Chondrocyte (in vitro differentiated cells): ENCODE measurements around the gene KCNJ15. TPM values are rescaled to one million over a fixed set of nuclear protein-coding genes. Genes with fewer than 3 reads are reported as not detected.

Experiments
- DNase-seq: peaks from one replicate; pipeline ENCODE4 v3.0.0; 2021; ENCODE audit warnings: mixed read lengths, low spot score
- H3K27ac Mint-ChIP-seq: one replicate; pipeline ENCODE4 v1.8.0; 2021; ENCODE audit warnings: mild to moderate bottlenecking, moderate library complexity, mixed read lengths; ENCODE audit not compliant: unreplicated experiment
- H3K27me3 Mint-ChIP-seq: 2 replicates; pipeline ENCODE4 v1.8.0; 2021; ENCODE audit warnings: low read depth, mixed read lengths
- H3K36me3 Mint-ChIP-seq: 2 replicates; pipeline ENCODE4 v1.8.0; 2021; ENCODE audit warnings: low read depth, mixed read lengths
- H3K4me1 Mint-ChIP-seq: 2 replicates; pipeline ENCODE4 v1.8.0; 2021; ENCODE audit warnings: low read depth, mild to moderate bottlenecking, mixed read lengths
- H3K4me3 Mint-ChIP-seq: one replicate; pipeline ENCODE4 v1.8.0; 2021; ENCODE audit warnings: mild to moderate bottlenecking, moderate library complexity, mixed read lengths; ENCODE audit not compliant: unreplicated experiment
- H3K9me3 Mint-ChIP-seq: 2 replicates; pipeline ENCODE4 v1.8.0; 2021; ENCODE audit warnings: low read depth, mixed read lengths
- total RNA-seq: library from RNA; stranded (reverse); gene quantifications from 3 replicates; pipeline ENCODE4 v1.2.1, GENCODE V29; 2021
- TF ChIP-seq, protein P1 (sequence below): fragments of 200-600 bp; sonication (generic); IDR thresholded peaks from 2 replicates; pipeline ENCODE4 v1.5.0; 2021; ENCODE audit warnings: antibody characterized with exemption, mild to moderate bottlenecking, moderate library complexity

The KCNJ15 gene
- total RNA-seq, 1 donor from 2014 or later = 0.80 TPM

- DNase-seq = no peak
- Mint-ChIP-seq H3K9me3 (peaks cover 4% of the 10 kb centered on the region), H3K4me1 (peaks cover 28% of the 10 kb centered on the region), H3K36me3 (no peaks in the 10 kb centered on the region), H3K4me3 (no peak overlapping the region), H3K27ac (no peak overlapping the region), H3K27me3 (no peaks in the 10 kb centered on the region)
- TF ChIP-seq, protein P1, sequence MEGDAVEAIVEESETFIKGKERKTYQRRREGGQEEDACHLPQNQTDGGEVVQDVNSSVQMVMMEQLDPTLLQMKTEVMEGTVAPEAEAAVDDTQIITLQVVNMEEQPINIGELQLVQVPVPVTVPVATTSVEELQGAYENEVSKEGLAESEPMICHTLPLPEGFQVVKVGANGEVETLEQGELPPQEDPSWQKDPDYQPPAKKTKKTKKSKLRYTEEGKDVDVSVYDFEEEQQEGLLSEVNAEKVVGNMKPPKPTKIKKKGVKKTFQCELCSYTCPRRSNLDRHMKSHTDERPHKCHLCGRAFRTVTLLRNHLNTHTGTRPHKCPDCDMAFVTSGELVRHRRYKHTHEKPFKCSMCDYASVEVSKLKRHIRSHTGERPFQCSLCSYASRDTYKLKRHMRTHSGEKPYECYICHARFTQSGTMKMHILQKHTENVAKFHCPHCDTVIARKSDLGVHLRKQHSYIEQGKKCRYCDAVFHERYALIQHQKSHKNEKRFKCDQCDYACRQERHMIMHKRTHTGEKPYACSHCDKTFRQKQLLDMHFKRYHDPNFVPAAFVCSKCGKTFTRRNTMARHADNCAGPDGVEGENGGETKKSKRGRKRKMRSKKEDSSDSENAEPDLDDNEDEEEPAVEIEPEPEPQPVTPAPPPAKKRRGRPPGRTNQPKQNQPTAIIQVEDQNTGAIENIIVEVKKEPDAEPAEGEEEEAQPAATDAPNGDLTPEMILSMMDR = no peak
Measured at GRCh38 chr21:38319781-38320180, 63.0 kb downstream of the KCNJ15 start.

DNA sequence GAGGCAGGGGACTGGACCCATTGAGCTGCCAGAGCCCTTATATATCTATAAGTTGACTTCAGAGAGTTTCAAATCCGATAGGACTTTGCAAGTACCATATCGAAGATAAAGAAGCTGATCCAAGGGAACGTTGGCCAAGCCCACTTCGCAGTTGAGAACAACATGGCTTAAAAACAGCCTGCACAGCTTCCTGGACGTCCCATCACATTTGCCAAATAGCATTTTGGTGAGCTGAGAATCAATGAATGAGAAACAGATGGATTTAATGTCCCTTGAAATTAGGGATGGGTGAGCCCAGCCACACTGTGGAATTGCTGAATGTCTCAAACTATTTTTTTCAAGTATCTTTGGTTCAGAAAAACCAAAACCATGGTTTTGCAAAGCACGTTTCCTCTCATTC lies 64.8 kb downstream of the KCNJ15 start:
- no peak overlapping the region for H3K4me3 Mint-ChIP-seq
- TF ChIP-seq, protein P1 = no peak
- no peaks in the 10 kb centered on the region for H3K27me3 Mint-ChIP-seq
- H3K27ac Mint-ChIP-seq = no peak overlapping the region
- peaks cover 22% of the 10 kb centered on the region for H3K4me1 Mint-ChIP-seq
- H3K36me3 Mint-ChIP-seq = no peaks in the 10 kb centered on the region
- peaks cover 4% of the 10 kb centered on the region for H3K9me3 Mint-ChIP-seq
- no peak for DNase-seq

- Mint-ChIP-seq H3K27ac (no peak overlapping the region), H3K4me1 (peaks cover 24% of the 10 kb centered on the region), H3K9me3 (peaks cover 4% of the 10 kb centered on the region), H3K36me3 (no peaks in the 10 kb centered on the region), H3K27me3 (no peaks in the 10 kb centered on the region), H3K4me3 (no peak overlapping the region)
- DNase-seq = no peak
- TF ChIP-seq, protein P1 = no peak
Measured at GRCh38 chr21:38322311-38322950, 65.6 kb downstream of the KCNJ15 start.

DNA sequence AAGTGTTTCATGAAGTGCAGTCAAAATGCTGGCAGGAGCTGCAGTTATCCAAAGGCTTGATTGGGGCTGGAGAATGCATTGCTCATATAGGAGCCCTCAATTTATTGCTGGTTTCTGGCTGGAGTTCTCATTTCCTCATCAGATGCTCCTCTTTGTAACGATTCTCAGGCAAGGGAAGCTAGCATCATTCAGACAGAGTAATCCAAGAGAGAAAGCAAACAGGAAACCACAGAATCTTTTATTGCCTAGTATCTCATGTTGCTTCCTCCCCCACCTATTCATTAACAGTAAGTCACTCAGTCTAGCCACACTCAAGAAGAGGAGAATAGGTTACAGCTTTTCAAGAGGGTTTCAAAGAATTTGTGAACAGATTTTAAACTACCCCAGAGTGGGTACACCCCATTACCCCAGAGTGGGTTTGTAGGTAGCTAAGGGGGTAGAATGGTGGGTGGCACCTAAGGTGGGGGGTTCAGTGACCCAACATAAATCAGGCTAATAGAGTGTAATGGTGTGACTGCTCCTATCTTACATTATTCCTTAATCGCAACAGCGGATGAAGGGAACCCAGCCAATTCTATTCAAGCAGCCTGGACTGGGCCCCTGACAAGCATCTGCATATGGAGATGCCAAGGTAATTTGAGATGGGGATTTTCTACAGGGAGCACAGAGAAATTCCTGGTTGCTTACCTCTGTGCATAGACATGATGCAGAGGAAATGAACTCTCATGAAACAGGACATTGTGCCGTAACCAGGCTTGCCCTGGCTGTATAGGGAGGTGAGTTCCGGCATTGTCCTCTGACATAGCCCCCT lies 67.1 kb downstream of the KCNJ15 start:
- DNase-seq = no peak
- H3K27me3 Mint-ChIP-seq = no peaks in the 10 kb centered on the region
- TF ChIP-seq, protein P1 = no peak
- no peaks in the 10 kb centered on the region for H3K36me3 Mint-ChIP-seq
- H3K4me1 Mint-ChIP-seq = peaks cover 28% of the 10 kb centered on the region
- H3K4me3 Mint-ChIP-seq = no peak overlapping the region
- H3K27ac Mint-ChIP-seq = no peak overlapping the region
- peaks cover 4% of the 10 kb centered on the region for H3K9me3 Mint-ChIP-seq

DNA sequence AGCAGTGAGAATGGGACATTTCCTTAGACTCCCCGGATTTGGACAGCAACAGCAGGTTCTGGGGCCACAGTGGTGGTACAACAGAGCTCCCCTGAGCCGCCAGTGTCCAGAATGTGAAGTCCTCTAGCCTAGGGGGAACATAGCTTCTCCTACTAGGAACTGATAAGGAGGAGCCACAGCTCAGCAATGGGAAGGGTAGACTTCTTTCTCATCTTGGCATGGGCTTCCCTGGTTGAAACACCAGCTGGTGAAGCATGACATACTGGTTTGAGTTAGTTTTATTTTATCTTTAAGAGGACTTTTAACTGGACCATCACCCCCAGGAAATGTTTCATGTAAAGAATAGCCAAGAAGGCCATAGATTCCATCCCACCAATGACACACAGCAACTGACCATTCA lies 68.4 kb downstream of the KCNJ15 start:
- H3K36me3 Mint-ChIP-seq = no peaks in the 10 kb centered on the region
- no peak for DNase-seq
- no peak overlapping the region for H3K4me3 Mint-ChIP-seq
- H3K9me3 Mint-ChIP-seq = peaks cover 4% of the 10 kb centered on the region
- TF ChIP-seq, protein P1 = no peak
- H3K27ac Mint-ChIP-seq = no peak overlapping the region
- H3K27me3 Mint-ChIP-seq = no peaks in the 10 kb centered on the region
- peaks cover 27% of the 10 kb centered on the region for H3K4me1 Mint-ChIP-seq
